IPS-NIHi7 (cell line): Measurements from ENCODE around the gene PDAP1.
"Not testable (repeated sequence)": the region's sequence is repeated elsewhere in the genome, so short reads cannot be mapped to it uniquely, and the experiment has no call there.

Experiments
- DNase-seq: peaks from one replicate; pipeline ENCODE4 v3.0.0; 2012; ENCODE audit warnings: mixed read lengths; ENCODE audit errors: extremely low spot score

The PDAP1 gene

GRCh38 chr7:99396418-99397296, 11.7 kb downstream of the PDAP1 start:
- DNase-seq = no peak

GRCh38 chr7:99395616-99396327, 12.6 kb downstream of the PDAP1 start:
- no peak for DNase-seq

- no peak for DNase-seq
Measured at GRCh38 chr7:99394188-99394502, 14.3 kb downstream of the PDAP1 start.

GRCh38 chr7:99393355-99394187, 14.8 kb downstream of the PDAP1 start:
- peak; percentile 88 for DNase-seq

GRCh38 chr7:99392659-99393354, 15.6 kb downstream of the PDAP1 start:
- DNase-seq = peak; percentile 83

GRCh38 chr7:99392046-99392445, 16.4 kb downstream of the PDAP1 start:
- DNase-seq = no peak

GRCh38 chr7:99390941-99391602, 17.3 kb downstream of the PDAP1 start:
- DNase-seq = no peak

- DNase-seq = no peak
Measured at GRCh38 chr7:99389772-99390171, 18.6 kb downstream of the PDAP1 start.

- no peak for DNase-seq
Measured at GRCh38 chr7:99387912-99388311, 20.5 kb downstream of the PDAP1 start.

- DNase-seq = not testable (repeated sequence)
Measured at GRCh38 chr7:99387239-99387635, 21.2 kb downstream of the PDAP1 start.

GRCh38 chr7:99386584-99387238, 21.7 kb downstream of the PDAP1 start:
- no peak for DNase-seq

- DNase-seq = no peak
Measured at GRCh38 chr7:99385564-99385963, 22.8 kb downstream of the PDAP1 start.

GRCh38 chr7:99384523-99384922, 23.9 kb downstream of the PDAP1 start:
- no peak for DNase-seq

- DNase-seq = no peak
Measured at GRCh38 chr7:99383791-99384370, 24.5 kb downstream of the PDAP1 start.

GRCh38 chr7:99383203-99383602, 25.2 kb downstream of the PDAP1 start:
- no peak for DNase-seq

- DNase-seq = no peak
Measured at GRCh38 chr7:99381664-99382075, 26.7 kb downstream of the PDAP1 start.

- no peak for DNase-seq
Measured at GRCh38 chr7:99380823-99381663, 27.4 kb downstream of the PDAP1 start.

- no peak for DNase-seq
Measured at GRCh38 chr7:99380032-99380822, 28.2 kb downstream of the PDAP1 start.

- DNase-seq = not testable (repeated sequence)
Measured at GRCh38 chr7:99379693-99380031, 28.7 kb downstream of the PDAP1 start.
